ENCODE measurements around the gene UROC1.

DNA sequence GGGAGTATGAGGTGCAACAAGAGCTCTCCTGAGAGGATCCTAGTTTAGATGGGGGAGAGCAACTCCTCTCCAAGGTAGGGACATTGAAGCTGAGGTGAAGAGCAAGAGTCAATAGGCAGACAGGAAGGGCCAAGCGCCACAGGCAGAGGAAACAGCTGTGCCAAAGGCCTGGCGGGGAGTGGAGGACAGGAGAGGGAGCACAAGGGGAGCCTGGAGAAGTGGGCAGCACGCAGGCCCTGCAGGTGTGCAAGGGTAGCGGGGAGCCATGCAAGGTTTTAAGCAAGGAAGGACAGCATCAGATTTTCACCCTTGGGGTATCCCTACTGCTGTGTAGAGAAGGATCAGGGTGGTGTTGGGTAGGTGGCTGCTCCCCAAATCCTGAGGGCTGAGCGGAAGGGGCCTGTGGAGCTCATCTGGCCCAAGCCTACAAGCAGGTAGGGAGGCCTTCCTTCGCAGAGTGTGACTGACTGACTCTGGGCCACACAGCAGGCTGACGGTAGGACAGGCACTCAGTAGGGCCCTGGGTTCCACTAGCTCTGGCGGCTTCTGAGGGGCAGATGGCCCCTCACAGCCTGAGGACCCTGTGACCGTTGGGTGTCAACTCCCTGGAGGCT lies 19.6 kb upstream of the UROC1 start:
- TF ChIP-seq, protein P1, sequence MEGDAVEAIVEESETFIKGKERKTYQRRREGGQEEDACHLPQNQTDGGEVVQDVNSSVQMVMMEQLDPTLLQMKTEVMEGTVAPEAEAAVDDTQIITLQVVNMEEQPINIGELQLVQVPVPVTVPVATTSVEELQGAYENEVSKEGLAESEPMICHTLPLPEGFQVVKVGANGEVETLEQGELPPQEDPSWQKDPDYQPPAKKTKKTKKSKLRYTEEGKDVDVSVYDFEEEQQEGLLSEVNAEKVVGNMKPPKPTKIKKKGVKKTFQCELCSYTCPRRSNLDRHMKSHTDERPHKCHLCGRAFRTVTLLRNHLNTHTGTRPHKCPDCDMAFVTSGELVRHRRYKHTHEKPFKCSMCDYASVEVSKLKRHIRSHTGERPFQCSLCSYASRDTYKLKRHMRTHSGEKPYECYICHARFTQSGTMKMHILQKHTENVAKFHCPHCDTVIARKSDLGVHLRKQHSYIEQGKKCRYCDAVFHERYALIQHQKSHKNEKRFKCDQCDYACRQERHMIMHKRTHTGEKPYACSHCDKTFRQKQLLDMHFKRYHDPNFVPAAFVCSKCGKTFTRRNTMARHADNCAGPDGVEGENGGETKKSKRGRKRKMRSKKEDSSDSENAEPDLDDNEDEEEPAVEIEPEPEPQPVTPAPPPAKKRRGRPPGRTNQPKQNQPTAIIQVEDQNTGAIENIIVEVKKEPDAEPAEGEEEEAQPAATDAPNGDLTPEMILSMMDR (IDR thresholded peaks at IDR 0.05), result no peak
- TF ChIP-seq POLR2AphosphoS5 (IDR thresholded peaks at IDR 0.05), result no peak

All from prostate gland (tissue), 2 donors.